Measurements from ENCODE around the gene HOXC4.
A peak's percentile ranks its signal among the peaks of the same experiment; 100 is the strongest.

HOXC4 gene

GRCh38 chr12:54048406-54049093, 5.1 kb upstream of the HOXC4 start:
- Mint-ChIP-seq H3K36me3 (ENCODE audit: low read depth) (no peaks in the 10 kb centered on the region), H3K27ac (no peak overlapping the region), H3K4me1 (ENCODE audit: low read depth) (peaks cover 12% of the 10 kb centered on the region), H3K27me3 (ENCODE audit: low read depth) (peaks cover 90% of the 10 kb centered on the region), H3K9me3 (no peaks in the 10 kb centered on the region), H3K4me3 (no peak overlapping the region)
- DNase-seq (ENCODE audit: low spot score) = no peak

GRCh38 chr12:54049108-54049507, 4.5 kb upstream of the HOXC4 start:
- Mint-ChIP-seq H3K4me3 (no peak overlapping the region), H3K27ac (no peak overlapping the region), H3K9me3 (no peaks in the 10 kb centered on the region), H3K27me3 (ENCODE audit: low read depth) (peaks cover 90% of the 10 kb centered on the region), H3K36me3 (ENCODE audit: low read depth) (no peaks in the 10 kb centered on the region), H3K4me1 (ENCODE audit: low read depth) (peaks cover 8% of the 10 kb centered on the region)
- DNase-seq (ENCODE audit: low spot score) = no peak

GRCh38 chr12:54050482-54050810, 3.2 kb upstream of the HOXC4 start:
- no peaks in the 10 kb centered on the region for H3K9me3 Mint-ChIP-seq

GRCh38 chr12:54051026-54051842, 2.4 kb upstream of the HOXC4 start:
- peaks cover 5% of the 10 kb centered on the region for H3K4me1 Mint-ChIP-seq (ENCODE audit: low read depth)
- H3K27ac Mint-ChIP-seq = no peak overlapping the region
- H3K4me3 Mint-ChIP-seq = no peak overlapping the region
- peaks cover 88% of the 10 kb centered on the region for H3K27me3 Mint-ChIP-seq (ENCODE audit: low read depth)
- H3K36me3 Mint-ChIP-seq (ENCODE audit: low read depth) = no peaks in the 10 kb centered on the region
- DNase-seq (ENCODE audit: low spot score) = no peak
- H3K9me3 Mint-ChIP-seq = no peaks in the 10 kb centered on the region

More at GRCh38 chr12:54050482-54050810, 3.2 kb upstream of the HOXC4 start:
- Mint-ChIP-seq H3K36me3 (ENCODE audit: low read depth) (no peaks in the 10 kb centered on the region), H3K4me1 (ENCODE audit: low read depth) (peaks cover 5% of the 10 kb centered on the region), H3K27ac (no peak overlapping the region), H3K4me3 (no peak overlapping the region), H3K27me3 (ENCODE audit: low read depth) (peaks cover 88% of the 10 kb centered on the region)
- DNase-seq (ENCODE audit: low spot score) = no peak

GRCh38 chr12:54051874-54052437, 1.7 kb upstream of the HOXC4 start:
- Mint-ChIP-seq H3K27me3 (ENCODE audit: low read depth) (peaks cover 87% of the 10 kb centered on the region), H3K9me3 (no peaks in the 10 kb centered on the region), H3K4me1 (ENCODE audit: low read depth) (peaks cover 5% of the 10 kb centered on the region), H3K27ac (no peak overlapping the region), H3K36me3 (ENCODE audit: low read depth) (no peaks in the 10 kb centered on the region), H3K4me3 (no peak overlapping the region)
- DNase-seq (ENCODE audit: low spot score) = no peak

GRCh38 chr12:54052438-54053002, 1.1 kb upstream of the HOXC4 start:
- Mint-ChIP-seq H3K36me3 (ENCODE audit: low read depth) (no peaks in the 10 kb centered on the region), H3K27me3 (ENCODE audit: low read depth) (peaks cover 90% of the 10 kb centered on the region), H3K4me1 (ENCODE audit: low read depth) (peaks cover 5% of the 10 kb centered on the region), H3K27ac (no peak overlapping the region), H3K9me3 (no peaks in the 10 kb centered on the region), H3K4me3 (no peak overlapping the region)
- DNase-seq (ENCODE audit: low spot score) = no peak

GRCh38 chr12:54053003-54053750, 458 bp upstream of the HOXC4 start:
- H3K36me3 Mint-ChIP-seq (ENCODE audit: low read depth) = no peaks in the 10 kb centered on the region
- no peaks in the 10 kb centered on the region for H3K9me3 Mint-ChIP-seq
- H3K4me1 Mint-ChIP-seq (ENCODE audit: low read depth) = peaks cover 5% of the 10 kb centered on the region
- peak overlapping the region; percentile 39 for H3K4me3 Mint-ChIP-seq
- peaks cover 91% of the 10 kb centered on the region for H3K27me3 Mint-ChIP-seq (ENCODE audit: low read depth)
- no peak for DNase-seq (ENCODE audit: low spot score)
- no peak overlapping the region for H3K27ac Mint-ChIP-seq

- peaks cover 91% of the 10 kb centered on the region for H3K27me3 Mint-ChIP-seq (ENCODE audit: low read depth)
- H3K4me3 Mint-ChIP-seq = no peak overlapping the region
- H3K27ac Mint-ChIP-seq = no peak overlapping the region
These were observed 1.1 kb downstream of the HOXC4 start for GRCh38 chr12:54054742-54055194.

GRCh38 chr12:54055552-54055951, 1.9 kb downstream of the HOXC4 start:
- H3K36me3 Mint-ChIP-seq (ENCODE audit: low read depth) = no peaks in the 10 kb centered on the region
- no peak overlapping the region for H3K27ac Mint-ChIP-seq
- H3K4me3 Mint-ChIP-seq = no peak overlapping the region
- H3K4me1 Mint-ChIP-seq (ENCODE audit: low read depth) = peaks cover 3% of the 10 kb centered on the region
- H3K27me3 Mint-ChIP-seq (ENCODE audit: low read depth) = peaks cover 90% of the 10 kb centered on the region
- no peaks in the 10 kb centered on the region for H3K9me3 Mint-ChIP-seq
- DNase-seq (ENCODE audit: low spot score) = no peak

More at GRCh38 chr12:54054742-54055194, 1.1 kb downstream of the HOXC4 start:
- Mint-ChIP-seq H3K9me3 (no peaks in the 10 kb centered on the region), H3K4me1 (ENCODE audit: low read depth) (peaks cover 5% of the 10 kb centered on the region), H3K36me3 (ENCODE audit: low read depth) (no peaks in the 10 kb centered on the region)
- no peak for DNase-seq (ENCODE audit: low spot score)

- no peaks in the 10 kb centered on the region for H3K36me3 Mint-ChIP-seq (ENCODE audit: low read depth)
- no peak overlapping the region for H3K4me3 Mint-ChIP-seq
- no peak overlapping the region for H3K27ac Mint-ChIP-seq
- peaks cover 3% of the 10 kb centered on the region for H3K4me1 Mint-ChIP-seq (ENCODE audit: low read depth)
- DNase-seq (ENCODE audit: low spot score) = no peak
- no peaks in the 10 kb centered on the region for H3K9me3 Mint-ChIP-seq
- H3K27me3 Mint-ChIP-seq (ENCODE audit: low read depth) = peaks cover 90% of the 10 kb centered on the region
These were observed 2.5 kb downstream of the HOXC4 start for GRCh38 chr12:54056110-54056509.

- no peaks in the 10 kb centered on the region for H3K4me1 Mint-ChIP-seq (ENCODE audit: low read depth)
- no peaks in the 10 kb centered on the region for H3K9me3 Mint-ChIP-seq
- H3K27ac Mint-ChIP-seq = no peak overlapping the region
- no peak for DNase-seq (ENCODE audit: low spot score)
- H3K36me3 Mint-ChIP-seq (ENCODE audit: low read depth) = no peaks in the 10 kb centered on the region
- H3K4me3 Mint-ChIP-seq = no peak overlapping the region
- H3K27me3 Mint-ChIP-seq (ENCODE audit: low read depth) = peaks cover 92% of the 10 kb centered on the region
These were observed 4.6 kb downstream of the HOXC4 start for GRCh38 chr12:54058128-54058768.

- no peak overlapping the region for H3K27ac Mint-ChIP-seq
These were observed 6.0 kb downstream of the HOXC4 start for GRCh38 chr12:54059668-54060067.

More at GRCh38 chr12:54059668-54060067, 6.0 kb downstream of the HOXC4 start:
- peaks cover 92% of the 10 kb centered on the region for H3K27me3 Mint-ChIP-seq (ENCODE audit: low read depth)
- H3K4me3 Mint-ChIP-seq = no peak overlapping the region
- no peaks in the 10 kb centered on the region for H3K36me3 Mint-ChIP-seq (ENCODE audit: low read depth)
- DNase-seq (ENCODE audit: low spot score) = no peak
- no peaks in the 10 kb centered on the region for H3K4me1 Mint-ChIP-seq (ENCODE audit: low read depth)
- no peaks in the 10 kb centered on the region for H3K9me3 Mint-ChIP-seq

All from T-helper 2 cell treated with Interferon-gamma antibody and Interleukin-4, amounts not matched to agents 5 μg/mL and 100 μg/mL, for 36 hours (primary cell).